ENCODE measurements around the gene POU2F1.

- TF ChIP-seq, protein P1, sequence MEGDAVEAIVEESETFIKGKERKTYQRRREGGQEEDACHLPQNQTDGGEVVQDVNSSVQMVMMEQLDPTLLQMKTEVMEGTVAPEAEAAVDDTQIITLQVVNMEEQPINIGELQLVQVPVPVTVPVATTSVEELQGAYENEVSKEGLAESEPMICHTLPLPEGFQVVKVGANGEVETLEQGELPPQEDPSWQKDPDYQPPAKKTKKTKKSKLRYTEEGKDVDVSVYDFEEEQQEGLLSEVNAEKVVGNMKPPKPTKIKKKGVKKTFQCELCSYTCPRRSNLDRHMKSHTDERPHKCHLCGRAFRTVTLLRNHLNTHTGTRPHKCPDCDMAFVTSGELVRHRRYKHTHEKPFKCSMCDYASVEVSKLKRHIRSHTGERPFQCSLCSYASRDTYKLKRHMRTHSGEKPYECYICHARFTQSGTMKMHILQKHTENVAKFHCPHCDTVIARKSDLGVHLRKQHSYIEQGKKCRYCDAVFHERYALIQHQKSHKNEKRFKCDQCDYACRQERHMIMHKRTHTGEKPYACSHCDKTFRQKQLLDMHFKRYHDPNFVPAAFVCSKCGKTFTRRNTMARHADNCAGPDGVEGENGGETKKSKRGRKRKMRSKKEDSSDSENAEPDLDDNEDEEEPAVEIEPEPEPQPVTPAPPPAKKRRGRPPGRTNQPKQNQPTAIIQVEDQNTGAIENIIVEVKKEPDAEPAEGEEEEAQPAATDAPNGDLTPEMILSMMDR (optimal IDR thresholded peaks at IDR 0.05 in 1 of 3, IDR thresholded peaks at IDR 0.05 in 1 of 3, conservative IDR thresholded peaks at IDR 0.05 in 1 of 3; ENCODE audit: extremely low read depth in 1 of 3, insufficient read depth in 2 of 3, low read length in 3 of 3) = no peak
- no peak for TF ChIP-seq EZH2 (IDR thresholded peaks at IDR 0.05; ENCODE audit: low read length)
Observed at GRCh38 chr1:167412920-167413319, 192.2 kb downstream of the POU2F1 start.
